K562 (cell line): ENCODE measurements around the gene PSMB10. TPM values are rescaled to one million over a fixed set of nuclear protein-coding genes. Genes with fewer than 3 reads are reported as not detected.

Experiments
- CBFB ChIP-seq: sonication (generic); formaldehyde crosslinking; IDR thresholded peaks from 2 replicates; pipeline ENCODE4 v1.4.0; 2020; ENCODE audit warnings: mild to moderate bottlenecking, missing genetic modification reagents
- CREB1 ChIP-seq, 2 experiments: sonication (generic) in 1 of 2; formaldehyde crosslinking in 1 of 2; IDR thresholded peaks; 2 replicates each; pipeline versions ENCODE4 v1.6.1 to v1.8.0; 2012 to 2022; ENCODE audit warnings: inconsistent platforms in 1 of 2, mild to moderate bottlenecking in 1 of 2, missing genetic modification reagents in 1 of 2, moderate library complexity in 1 of 2
- HNRNPL ChIP-seq: fragments of 200-400 bp; formaldehyde crosslinking; IDR thresholded peaks from 2 replicates; pipeline ENCODE4 v1.6.1; 2017; ENCODE audit warnings: low read depth, mild to moderate bottlenecking, low read length
- KLF6 ChIP-seq: fragments of 250-450 bp; sonication (Bioruptor Pico); IDR thresholded peaks from 2 replicates; pipeline ENCODE4 v1.4.0; 2020; ENCODE audit warnings: mild to moderate bottlenecking, moderate library complexity, borderline replicate concordance
- MCM7 ChIP-seq, 2 experiments: fragments of 450-650 bp; IDR thresholded peaks; 2 replicates each; pipeline ENCODE4 v1.6.1; 2016 to 2018
- MEIS2 ChIP-seq: fragments of 450-650 bp; IDR thresholded peaks from 2 replicates; pipeline ENCODE4 v1.6.1; 2014; ENCODE audit warnings: mild to moderate bottlenecking; ENCODE audit not compliant: partially characterized antibody
- MYC ChIP-seq, 2 experiments: fragments of 250-450 bp in 1 of 2; sonication (Bioruptor Pico) in 1 of 2; IDR thresholded peaks; 2 replicates each; pipeline versions ENCODE4 v1.5.1 to v1.6.1; 2012 to 2021; ENCODE audit warnings: low read depth in 2 of 2, borderline replicate concordance in 1 of 2, improper control_type of control experiment in 1 of 2, low read length in 1 of 2, mild to moderate bottlenecking in 1 of 2, moderate library complexity in 1 of 2
- NR4A1 ChIP-seq, 2 experiments: fragments of 250-450 bp in 1 of 2; fragments of 450-650 bp in 1 of 2; sonication (Bioruptor Pico) in 1 of 2; IDR thresholded peaks; 2 replicates each; pipeline versions ENCODE4 v1.4.0 to v1.6.1; 2016 to 2020; ENCODE audit warnings: mild to moderate bottlenecking in 2 of 2, missing compliant biosample characterization in 1 of 2, missing genetic modification characterization in 1 of 2, moderate library complexity in 1 of 2
- PRPF4 ChIP-seq: fragments of 200-400 bp; formaldehyde crosslinking; IDR thresholded peaks from one replicate; pipeline ENCODE4 v1.6.1; 2017; ENCODE audit warnings: low read length, low read depth, mild to moderate bottlenecking; ENCODE audit not compliant: insufficient read depth, poor library complexity, severe bottlenecking
- SMARCC2 ChIP-seq: fragments of 450-650 bp; IDR thresholded peaks from 2 replicates; pipeline ENCODE4 v1.6.1; 2017; ENCODE audit warnings: antibody characterized with exemption, moderate library complexity, mild to moderate bottlenecking, low read depth
- STAT6 ChIP-seq: sonication (generic); formaldehyde crosslinking; IDR thresholded peaks from 2 replicates; pipeline ENCODE4 v1.8.1; 2023; ENCODE audit warnings: mild to moderate bottlenecking, missing genetic modification reagents
- ZNF217 ChIP-seq: sonication (generic); formaldehyde crosslinking; IDR thresholded peaks from 2 replicates; pipeline ENCODE4 v1.8.0; 2022; ENCODE audit warnings: mild to moderate bottlenecking, missing genetic modification reagents
- ZNF24 ChIP-seq: fragments of 450-650 bp; IDR thresholded peaks from 2 replicates; pipeline ENCODE4 v1.6.1; 2016
- ZNF695 ChIP-seq: fragments of 450-650 bp; formaldehyde crosslinking; IDR thresholded peaks from 2 replicates; pipeline ENCODE4 v1.4.0; 2020; ENCODE audit warnings: mild to moderate bottlenecking, moderate library complexity
- ZNF77 ChIP-seq: fragments of 250-450 bp; sonication (Bioruptor Pico); IDR thresholded peaks from 2 replicates; pipeline ENCODE4 v1.5.0; 2020
- ZNF830 ChIP-seq: fragments of 250-450 bp; sonication (Bioruptor Pico); IDR thresholded peaks from 2 replicates; pipeline ENCODE4 v1.5.0; 2021; ENCODE audit warnings: mild to moderate bottlenecking
- ZZZ3 ChIP-seq: fragments of 450-650 bp; IDR thresholded peaks from 2 replicates; pipeline ENCODE4 v1.6.1; 2016; ENCODE audit warnings: antibody characterized with exemption, mild to moderate bottlenecking, moderate library complexity
- polyA plus RNA-seq, 8 experiments: library from polyadenylated mRNA; depleted of rRNA in 4 of 8; stranded (reverse) in 5 of 8; unstranded in 3 of 8; fragments of >200 nt; fragmentation: Nextera tagmentation in 2 of 8; fragmentation: Illumina TruSeq in 1 of 8; extraction: Ambion mirVana in 2 of 8; extraction: Trizol in 1 of 8; gene quantifications; 2 replicates each; pipeline versions ENCODE4 v1.2.1 to v1.2.3, GENCODE V29; 2011 to 2014; ENCODE audit warnings: inconsistent platforms in 1 of 8, missing spikeins in 1 of 8
- total RNA-seq, 7 experiments: library from RNA; depleted of rRNA in 6 of 7; stranded (reverse); fragments of >200 nt in 6 of 7; fragmentation: Illumina TruSeq in 2 of 7; extraction: Trizol in 2 of 7; gene quantifications; 2 replicates each; pipeline versions ENCODE4 v1.2.1 to v1.2.3, GENCODE V29; 2011 to 2021; ENCODE audit warnings: low replicate concordance in 1 of 7

Gene PSMB10
- total and polyA plus RNA-seq, 9 of the 15 experiments (the other 6 are each of a cell fraction or from before 2014, with no cell fraction given), result 11.7 to 105 (median 51.0) TPM

- TF ChIP-seq ZZZ3 (no peak), CBFB (no peak), STAT6 (CRISPR knock-in tag) (no peak), PRPF4 (no peak), MEIS2 (no peak), ZNF24 (no peak), CREB1 (IDR thresholded peaks at IDR 0.05) (no peak; the same call in 1 of the 2 replicates), CREB1 (CRISPR knock-in tag; IDR thresholded peaks at IDR 0.05) (no peak), ZNF77 (no peak), ZNF695 (CRISPR knock-in tag) (no peak), ZNF217 (CRISPR knock-in tag) (no peak), NR4A1 (CRISPR knock-in tag; IDR thresholded peaks at IDR 0.05) (no peak), NR4A1 (tag; IDR thresholded peaks at IDR 0.05) (no peak), ZNF830 (no peak), KLF6 (no peak), SMARCC2 (no peak), HNRNPL (no peak), MYC (IDR thresholded peaks at IDR 0.05; ENCODE audit: low read depth, low read length) (peak; percentile 48), MYC (CRISPR knock-in tag; IDR thresholded peaks at IDR 0.05; ENCODE audit: borderline replicate concordance, low read depth) (no peak), MCM7 (IDR thresholded peaks at IDR 0.05) (no peak)
Measured at GRCh38 chr16:67968400-67969253, 32.0 kb upstream of the PSMB10 start, which contains the start of gene SLC12A4 (continued).
